HG03196 (cell line): ENCODE measurements around the gene SMCO2.

ENCODE experiments used
- ATAC-seq: cut with Tn5 transposase; IDR thresholded peaks from one replicate; pipeline ENCODE4 v1.9.1; 2021; ENCODE audit not compliant: unreplicated experiment

The SMCO2 gene

DNA sequence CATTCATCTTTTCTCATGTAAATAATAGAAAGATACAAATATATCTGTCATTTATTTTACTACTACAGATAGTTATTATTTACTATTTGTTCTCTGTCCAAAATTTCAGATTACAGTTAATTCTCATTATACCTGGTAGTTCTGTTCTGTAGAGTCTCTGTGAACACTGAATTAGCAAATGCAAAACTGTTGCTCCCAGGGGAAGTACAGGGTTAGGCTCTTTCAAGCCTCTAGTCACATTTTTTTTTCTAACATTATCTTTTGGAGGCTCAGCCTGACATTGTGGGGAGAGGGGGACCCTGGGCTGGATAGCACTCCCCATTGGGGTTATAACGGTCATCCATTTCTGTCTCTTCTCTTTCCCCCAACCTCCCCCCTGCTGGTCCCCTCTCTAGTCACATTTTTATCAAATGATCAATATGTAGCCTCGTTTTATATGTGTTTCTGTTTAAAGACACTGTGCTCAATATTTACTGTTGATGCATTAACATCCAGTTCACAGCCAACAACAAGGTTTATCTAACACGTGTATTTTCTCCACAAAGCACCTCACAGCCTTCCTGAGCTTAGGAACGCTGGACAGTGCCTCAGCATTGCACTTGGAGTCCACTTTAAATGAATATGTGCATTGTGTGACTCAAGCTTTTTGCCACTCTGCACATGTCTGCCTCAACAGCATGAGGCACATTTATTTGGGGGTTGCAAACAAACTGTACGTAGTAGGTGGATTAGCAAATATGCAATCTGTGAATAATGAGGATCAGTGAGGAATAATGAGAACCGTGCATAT, 4.7 kb downstream of the SMCO2 start:
- no peak for ATAC-seq

DNA sequence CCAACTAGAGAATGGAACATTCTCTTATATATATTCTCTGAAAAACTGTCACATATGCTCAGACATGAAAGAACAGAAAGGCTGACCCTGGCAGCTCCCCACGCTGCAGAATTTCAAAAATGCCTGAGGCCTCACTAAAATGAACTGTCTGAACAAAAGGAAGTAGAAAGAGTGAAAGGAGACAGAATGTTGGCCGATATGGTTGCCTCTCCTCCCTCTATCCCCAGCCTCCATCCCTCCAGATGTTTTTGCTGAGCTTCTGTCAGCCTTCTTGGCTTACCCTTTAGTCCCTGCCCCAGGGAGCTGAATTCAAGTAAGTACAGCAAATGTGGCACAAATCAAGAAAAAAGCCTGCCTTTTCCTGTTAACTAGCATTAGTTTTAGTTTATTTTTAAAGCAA, 6.9 kb downstream of the SMCO2 start:
- ATAC-seq, result no peak

DNA sequence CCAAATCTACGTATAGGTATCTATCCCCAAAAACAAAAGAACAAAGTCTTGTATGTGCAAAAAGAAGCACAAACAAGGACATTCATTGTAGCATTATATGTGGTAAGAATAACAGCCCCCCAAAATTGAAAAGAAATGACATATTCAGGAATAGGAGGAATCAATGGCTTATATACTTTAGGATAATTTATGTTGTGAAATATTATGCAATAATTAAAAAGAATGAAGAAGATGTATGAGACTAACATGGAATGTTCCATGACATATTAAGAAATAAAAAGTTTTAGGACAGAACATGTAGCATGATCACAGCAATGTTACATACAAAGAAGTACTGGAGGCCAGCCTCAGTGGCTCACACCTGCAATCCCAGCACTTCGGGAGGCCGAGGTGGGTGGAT, 9.1 kb downstream of the SMCO2 start:
- no peak for ATAC-seq

DNA sequence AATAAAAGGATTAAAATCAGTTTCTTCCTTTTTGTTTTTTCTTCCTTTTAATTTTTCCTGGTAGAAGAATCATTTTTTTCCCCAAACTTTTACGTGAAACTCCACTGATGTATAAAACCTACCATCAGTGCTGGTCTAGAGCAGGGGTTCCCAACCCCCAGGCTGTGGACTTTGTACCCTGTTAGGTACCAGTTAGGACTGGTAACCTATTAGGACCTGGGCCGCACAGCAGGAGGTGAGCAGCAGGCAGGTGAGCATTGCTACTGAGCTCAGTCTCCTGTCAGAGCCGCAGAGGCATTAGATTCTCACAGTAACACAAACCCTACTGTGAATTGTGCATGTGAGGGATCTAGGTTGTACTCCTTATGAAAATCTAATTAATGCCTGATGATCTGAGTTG, 10.1 kb downstream of the SMCO2 start:
- ATAC-seq, result no peak

DNA sequence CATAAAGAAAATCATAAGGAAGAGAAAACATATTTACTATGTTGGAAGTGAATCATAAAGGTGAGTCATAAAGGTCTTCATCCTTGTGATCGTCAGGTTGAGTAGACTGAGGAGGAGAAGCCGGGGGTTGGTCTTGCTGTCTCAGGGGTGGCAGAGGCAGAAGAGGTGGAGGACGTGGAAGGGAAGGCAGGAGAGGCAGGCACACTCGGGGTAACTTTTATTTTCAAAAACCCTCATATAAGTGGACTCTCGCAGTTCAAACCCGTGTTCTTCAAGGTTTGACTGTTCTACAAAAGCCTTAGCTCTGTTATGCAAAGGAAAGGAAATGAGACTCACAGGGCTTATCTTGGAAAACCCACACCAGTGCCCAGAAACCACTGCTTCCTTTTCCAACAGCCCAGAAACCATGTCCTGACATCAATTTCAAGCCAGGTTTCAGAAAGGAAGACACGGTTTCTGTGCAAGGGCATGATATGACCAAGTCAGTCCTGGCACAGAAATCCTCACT, 14.0 kb downstream of the SMCO2 start:
- no peak for ATAC-seq

DNA sequence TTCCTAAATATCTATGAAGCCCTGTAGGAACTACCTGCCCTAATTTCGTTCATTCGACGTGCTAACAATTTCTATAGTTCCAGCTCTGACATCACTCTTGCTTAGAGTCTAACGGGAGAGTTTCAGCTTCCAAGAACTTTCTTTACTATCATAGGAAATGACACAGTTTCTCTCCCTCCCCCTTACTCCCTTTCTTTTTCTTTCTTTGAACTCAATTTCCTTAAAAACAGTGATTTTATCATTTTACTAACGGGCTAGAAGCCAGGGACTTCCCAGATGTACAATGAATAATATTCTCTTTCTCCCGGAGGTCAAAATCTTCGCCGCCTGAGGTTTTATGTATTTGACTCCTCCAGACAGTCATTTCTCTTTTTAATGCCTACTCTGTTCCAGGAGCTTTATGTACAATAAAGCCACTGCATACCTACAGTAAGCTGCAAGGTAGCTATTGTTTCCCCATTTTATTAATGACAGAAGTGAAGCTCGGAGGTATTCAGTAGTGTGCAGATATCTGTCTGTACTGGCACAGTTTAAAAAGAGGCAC, 15.7 kb downstream of the SMCO2 start:
- no peak for ATAC-seq

DNA sequence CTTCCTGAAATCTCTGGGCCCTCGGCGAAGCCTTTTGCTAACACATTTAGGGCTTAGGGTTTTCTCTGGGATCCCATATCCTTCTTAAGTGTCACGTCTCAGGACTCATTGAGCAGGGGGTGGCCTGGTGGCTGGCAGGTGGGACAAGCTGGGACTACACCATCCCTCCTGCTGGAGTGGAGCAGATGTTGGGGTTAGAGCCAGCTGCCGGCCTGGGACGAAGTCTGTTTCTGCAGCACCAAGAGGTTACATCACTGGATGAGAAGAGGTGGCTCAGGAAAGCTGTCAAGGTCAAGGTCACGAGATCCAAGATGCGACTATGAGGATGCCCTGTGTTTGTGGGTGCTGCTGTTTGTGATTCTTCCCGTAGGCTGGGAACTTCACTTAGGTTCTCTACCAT, 16.3 kb downstream of the SMCO2 start:
- ATAC-seq, result no peak

DNA sequence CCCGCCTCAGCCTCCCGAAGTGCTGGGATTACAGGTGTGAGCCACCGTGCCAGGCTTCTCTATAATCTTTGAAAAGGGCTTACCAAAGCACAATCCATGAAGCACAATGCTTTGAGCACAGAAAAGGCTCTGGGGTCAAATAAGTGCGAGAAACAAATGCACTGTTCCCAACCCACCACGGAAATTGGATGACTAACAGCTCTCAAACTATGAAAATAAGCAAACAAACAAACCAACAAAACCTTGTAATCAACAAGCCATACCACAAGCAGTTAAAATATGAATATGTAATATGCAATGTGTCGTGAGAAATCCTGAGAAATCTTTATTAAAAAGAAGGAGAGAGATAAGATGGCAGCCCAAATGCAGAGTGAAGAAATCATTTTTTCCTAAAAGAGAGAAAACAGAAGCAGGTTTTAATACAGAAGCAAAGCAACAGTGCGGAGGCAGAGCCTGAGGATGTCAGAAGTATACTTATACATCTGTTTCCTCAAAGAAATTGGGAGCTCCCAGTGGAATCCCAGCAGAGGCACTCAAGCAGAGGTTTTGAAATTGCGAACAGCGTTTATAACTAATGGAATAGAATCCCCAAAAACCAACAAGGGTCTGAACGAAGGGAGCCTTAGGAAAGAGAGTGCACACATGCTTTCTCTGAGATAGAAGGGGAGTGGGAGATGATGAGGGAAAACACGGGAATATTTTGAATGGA, 17.1 kb downstream of the SMCO2 start:
- ATAC-seq, result no peak

DNA sequence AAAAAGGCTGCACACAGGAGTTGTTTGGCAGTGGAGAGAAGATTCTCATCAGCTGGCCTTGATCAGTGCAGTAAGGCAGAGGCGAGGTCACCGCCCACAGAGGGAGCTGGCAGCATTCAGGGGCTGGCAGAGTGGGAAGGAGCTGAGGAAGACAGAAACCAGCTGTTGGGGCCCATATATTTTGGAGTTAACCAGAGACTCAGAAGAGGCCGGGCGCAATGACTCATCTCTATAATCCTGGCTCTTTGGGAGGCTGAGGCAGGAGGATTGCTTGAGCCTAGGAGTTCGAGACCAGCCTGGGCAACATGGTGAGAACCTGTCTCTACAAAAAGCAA, 17.7 kb downstream of the SMCO2 start:
- ATAC-seq, result no peak

DNA sequence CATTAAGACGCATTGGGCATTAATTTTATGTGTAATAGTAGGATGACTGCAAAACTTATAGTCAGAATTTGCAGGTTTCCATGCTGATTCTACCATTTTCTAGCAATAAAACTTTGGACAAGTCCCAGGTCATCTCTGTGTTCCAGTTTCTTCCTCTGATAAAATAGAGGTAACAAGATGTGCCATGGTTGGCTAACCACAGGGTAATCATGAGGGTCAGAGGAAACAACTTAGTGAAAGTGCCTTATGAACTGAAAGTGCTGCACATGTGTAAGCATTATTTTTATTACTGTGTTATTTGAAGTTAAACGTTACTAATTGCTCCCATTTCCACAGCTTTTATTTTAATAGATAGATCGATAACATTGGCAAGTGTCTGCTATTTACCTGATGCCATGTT, 21.1 kb downstream of the SMCO2 start:
- ATAC-seq, result no peak

DNA sequence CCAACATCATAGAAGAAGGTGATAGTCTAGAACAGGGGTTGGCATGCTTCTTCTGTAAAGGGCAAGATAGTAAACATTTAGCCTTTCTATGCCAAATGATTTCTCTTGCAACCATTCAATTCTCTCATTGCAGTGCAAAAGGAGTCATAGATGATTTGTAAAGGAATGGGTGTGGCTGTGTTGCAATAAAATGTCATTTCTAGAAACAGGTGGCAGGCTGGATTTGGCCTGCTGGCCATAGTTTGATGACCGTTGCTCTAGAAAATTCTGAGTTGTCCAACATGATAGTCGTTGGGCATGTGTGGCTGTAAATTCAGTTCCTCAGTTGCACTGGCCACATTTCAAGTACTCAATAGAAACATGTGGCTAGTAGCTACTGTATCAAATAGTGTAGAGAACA, 21.7 kb downstream of the SMCO2 start:
- ATAC-seq, result no peak

DNA sequence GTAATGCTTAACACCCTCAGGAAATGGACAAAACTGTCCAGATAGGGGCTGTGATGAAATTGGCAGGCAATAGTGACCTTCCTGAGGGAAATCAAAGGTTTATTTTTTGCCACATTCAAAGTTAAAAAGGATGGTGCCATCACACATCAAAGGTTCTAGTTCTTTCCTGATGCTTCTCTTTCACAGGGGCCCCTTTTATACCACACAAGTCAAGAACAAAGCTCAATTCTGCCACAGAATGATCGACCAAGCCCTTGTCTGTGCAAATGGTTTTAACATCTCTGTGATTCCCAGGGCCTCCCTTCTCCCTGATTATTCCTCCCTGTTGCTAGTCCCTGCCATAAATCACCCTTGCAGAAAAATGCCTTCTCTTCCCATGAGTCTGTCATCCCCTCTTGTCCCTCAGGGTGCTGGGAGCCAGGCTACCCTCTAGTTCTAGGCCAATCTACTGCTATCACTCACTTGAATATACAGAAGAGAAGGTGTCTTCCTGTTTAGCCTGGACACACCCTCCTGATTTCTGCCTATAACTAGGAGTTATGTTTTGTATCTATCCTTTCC, 22.7 kb downstream of the SMCO2 start:
- no peak for ATAC-seq

DNA sequence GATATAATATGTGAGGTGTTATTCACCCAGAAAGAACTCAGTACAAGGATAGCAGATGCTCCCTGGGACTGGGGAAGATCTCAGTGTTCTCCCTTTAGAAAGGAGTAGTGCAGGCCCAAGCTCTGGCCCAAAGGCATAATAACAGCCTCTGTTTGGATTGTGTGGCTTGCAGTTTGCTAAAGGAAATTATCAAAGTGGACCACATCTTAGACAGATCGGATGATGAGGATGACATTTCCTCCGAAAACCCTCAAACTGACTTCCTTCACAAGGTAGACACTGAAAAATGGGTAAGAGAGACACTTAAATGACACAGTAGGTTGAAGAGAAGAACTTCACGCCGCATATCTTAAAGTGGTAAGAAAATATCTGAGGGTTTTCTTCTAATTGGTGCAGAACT, 26.1 kb downstream of the SMCO2 start:
- no peak for ATAC-seq

DNA sequence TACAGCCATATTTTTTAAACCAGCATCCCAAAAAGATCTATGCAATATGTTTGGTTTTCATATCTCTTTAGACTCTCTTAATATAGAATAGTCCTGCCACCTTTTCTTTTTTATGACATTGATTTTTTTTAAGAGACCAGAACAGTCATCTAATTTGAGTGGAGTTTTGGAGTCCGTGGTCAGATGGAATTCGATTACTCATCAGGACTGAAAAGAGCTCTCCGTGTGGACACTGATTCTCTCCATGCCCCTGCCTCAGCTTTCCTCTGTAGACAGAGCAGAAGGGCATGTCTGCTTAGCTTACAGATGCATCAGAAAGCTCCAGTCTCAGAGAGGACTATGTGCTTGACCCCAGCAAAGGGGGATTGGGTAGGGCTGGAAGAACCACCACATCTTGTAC, 27.8 kb downstream of the SMCO2 start:
- ATAC-seq, result no peak

DNA sequence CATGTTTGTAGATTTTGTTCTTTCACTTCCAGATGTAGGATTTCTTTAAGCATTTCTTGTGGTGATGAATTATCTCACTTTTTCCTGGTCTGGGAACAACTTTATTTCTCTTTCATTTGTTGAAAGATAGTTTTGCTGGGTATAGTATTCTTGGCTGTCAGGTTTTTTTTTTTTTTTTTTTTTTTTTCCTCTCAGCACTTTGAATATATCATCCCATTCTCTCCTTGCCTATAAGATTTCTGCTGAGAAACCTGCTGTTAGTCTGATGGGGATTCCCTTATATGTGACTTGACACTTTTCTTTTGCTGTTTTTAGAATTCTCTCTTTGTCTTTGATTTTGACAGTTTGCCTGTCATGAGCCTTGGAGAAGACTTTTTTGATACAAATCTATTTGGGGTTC, 30.5 kb downstream of the SMCO2 start:
- ATAC-seq, result no peak

DNA sequence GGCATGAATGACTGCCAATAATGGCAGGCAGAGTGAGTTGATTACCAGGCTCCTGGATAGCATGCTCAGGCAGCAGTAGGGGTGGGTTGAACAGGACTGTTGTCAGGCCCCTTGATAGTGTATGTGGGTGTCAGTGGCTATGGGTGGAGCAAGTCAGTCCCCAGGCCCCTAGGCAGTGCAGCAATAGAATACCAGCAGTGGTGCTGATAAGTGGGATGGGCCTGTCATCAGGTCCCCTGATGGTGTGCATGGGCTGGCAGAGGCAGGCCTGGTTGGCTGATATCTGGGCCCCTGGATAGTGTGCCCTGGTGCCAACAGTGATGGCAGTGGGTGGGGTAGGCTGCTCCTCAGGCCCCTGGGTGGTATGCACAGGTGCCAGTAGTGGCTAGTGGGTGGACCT, 32.4 kb downstream of the SMCO2 start:
- ATAC-seq, result no peak

DNA sequence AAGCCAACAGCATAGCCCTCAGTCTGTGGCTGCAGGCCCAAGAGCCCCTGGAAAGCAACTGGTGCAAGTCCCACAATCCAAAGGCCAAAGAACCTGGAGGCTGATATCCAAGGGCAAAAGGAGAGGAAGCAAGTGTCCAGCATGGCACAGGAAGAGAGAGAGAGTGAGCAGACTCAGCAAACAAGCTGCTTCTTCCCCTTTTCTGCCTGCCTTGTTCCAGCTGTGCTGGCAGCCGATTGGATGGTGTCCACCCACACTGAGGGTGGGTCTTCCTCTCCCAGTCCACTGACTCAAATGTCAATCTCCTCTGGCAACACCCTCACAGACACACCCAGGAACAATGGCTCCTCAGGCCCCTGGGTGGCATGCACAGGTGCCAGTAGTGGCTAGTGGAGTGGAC, 33.5 kb downstream of the SMCO2 start:
- no peak for ATAC-seq

DNA sequence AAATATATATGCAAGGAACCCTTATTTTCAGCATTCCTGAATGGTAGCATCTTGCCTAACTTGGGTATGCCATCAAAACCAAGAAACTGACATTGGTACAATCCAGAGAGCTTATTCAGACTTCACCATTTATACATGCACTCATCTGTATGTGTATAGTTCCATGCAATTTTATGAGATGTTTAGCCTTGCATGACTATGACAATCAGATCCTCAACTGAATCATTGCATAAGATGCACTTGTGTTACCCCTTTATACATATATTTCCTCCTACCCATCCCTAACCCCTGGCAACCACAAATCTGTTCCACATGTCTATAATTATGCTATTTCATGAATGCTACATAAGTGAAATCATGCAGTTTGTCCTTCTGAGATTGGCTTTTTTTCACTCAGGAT, 40.4 kb downstream of the SMCO2 start:
- ATAC-seq, result no peak

DNA sequence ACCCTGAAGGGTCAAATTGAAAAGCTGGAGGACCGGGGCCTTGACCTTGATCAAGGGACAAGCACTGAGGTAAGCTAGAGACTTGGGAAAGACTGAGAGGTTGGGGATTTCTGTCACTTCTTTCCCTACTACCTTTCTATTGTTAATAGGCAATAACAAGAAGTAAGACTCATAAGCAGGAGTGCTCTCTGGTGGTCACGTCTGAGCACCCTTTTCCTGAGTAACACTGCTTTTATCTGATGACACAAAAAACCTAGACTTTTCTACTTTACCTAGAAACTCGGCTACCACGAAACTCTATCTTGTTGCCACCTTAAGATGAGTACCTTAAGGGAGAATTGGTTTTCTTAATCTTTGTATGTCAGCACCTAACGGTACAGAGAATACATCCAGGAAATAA, 41.9 kb downstream of the SMCO2 start:
- ATAC-seq, result no peak

DNA sequence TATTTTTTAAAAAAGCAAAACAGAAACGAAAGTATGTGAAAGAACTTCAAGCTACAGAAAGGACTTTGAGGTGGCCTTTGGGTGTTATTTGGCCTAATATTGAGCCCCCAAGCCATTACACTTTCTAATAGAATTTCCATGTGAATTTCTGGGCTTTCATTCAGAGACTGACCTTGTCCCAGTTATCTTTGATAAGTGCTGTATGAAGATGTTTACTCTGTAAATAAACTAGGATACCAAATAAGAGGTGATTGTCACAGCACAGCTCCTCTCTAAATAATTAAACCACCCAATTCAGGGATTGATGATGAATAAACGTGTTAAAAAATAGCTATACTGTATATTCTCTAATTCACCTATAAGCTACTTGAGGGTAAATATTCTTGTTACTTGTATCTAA, 44.7 kb downstream of the SMCO2 start:
- ATAC-seq, result no peak

DNA sequence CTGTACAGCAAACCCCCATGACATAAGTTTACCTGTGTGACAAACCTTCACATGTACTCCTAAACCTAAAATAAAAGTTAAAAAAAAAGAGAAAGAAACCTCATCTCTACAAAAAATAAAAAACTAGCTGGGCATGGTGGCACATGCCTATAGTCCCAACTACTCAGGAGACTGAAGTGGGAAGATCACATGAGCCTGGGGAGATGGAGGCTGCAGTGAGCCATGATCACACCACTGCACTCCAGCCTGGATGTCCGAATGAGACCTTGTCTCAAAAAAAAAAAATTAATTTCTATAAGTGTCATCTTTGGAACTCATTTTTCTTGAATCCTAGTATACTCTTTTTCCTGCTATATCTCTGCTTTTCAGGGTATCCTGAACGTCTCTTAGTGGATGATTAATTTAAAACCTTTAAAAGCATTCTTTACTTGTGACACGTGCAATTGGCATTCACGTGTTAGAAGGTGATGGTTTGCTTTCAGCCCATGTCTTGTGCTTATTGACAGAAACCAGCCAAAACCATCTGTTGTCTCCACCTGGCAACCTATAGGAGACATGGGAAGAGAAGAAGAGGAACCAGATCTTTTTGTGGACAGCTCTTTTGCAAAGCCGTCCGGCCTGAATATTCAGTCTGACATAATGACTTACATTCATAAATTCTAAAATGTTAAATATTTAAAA, 46.9 kb downstream of the SMCO2 start:
- no peak for ATAC-seq

DNA sequence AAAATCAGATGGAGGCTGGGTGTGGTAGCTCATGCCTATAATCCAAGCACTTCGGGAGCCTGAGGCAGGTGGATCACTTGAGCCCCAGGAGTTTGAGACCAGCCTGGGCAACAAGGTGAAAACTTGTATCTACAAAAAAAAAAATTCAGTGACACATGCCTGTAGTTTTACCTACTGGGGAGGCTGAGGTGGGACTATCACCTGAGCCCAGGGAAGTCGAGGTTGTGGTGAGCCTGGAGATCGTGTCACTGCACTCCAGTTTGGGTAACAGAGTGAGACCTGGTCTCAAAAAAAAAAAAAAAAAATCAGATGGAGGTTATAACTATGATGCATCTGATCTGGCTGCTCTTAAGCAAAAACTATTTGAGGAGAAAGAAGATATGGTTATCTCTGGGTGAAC, 50.9 kb downstream of the SMCO2 start:
- ATAC-seq, result no peak
